NB4 (cell line): Measurements from ENCODE around the gene ARHGAP15.

Experiments used
- DNase-seq: peaks from one replicate; pipeline ENCODE4 v3.0.0; 2010; ENCODE audit warnings: low read depth
- H3K4me3 ChIP-seq: one replicate; pipeline ENCODE4 v1.5.1; 2011; ENCODE audit warnings: mild to moderate bottlenecking, low read depth, low read length, moderate library complexity
- CTCF ChIP-seq: IDR thresholded peaks from one replicate; pipeline ENCODE4 v1.5.1; 2012; ENCODE audit warnings: low read depth, low read length
- MAX ChIP-seq: IDR thresholded peaks from 2 replicates; pipeline ENCODE4 v1.6.1; 2011; ENCODE audit warnings: low read depth, low read length
- MYC ChIP-seq: IDR thresholded peaks from 2 replicates; pipeline ENCODE4 v1.6.1; 2011; ENCODE audit warnings: low read depth, low read length
- POLR2A ChIP-seq: IDR thresholded peaks from 2 replicates; pipeline ENCODE4 v1.6.1; 2011; ENCODE audit warnings: mild to moderate bottlenecking; ENCODE audit not compliant: insufficient read length; ENCODE audit errors: extremely low read depth

ARHGAP15 gene

GRCh38 chr2:143361346-143361745 is 232.1 kb downstream of the ARHGAP15 start:
- DNase-seq = no peak

GRCh38 chr2:143371616-143372015 is 242.4 kb downstream of the ARHGAP15 start:
- no peak overlapping the region for H3K4me3 ChIP-seq
- no peak for TF ChIP-seq MAX
- DNase-seq = no peak

More at GRCh38 chr2:143361346-143361745, 232.1 kb downstream of the ARHGAP15 start:
- TF ChIP-seq MAX = no peak
- TF ChIP-seq POLR2A = no peak
- no peak overlapping the region for H3K4me3 ChIP-seq

GRCh38 chr2:143375384-143375880 is 246.2 kb downstream of the ARHGAP15 start:
- TF ChIP-seq CTCF = no peak
- TF ChIP-seq MAX = no peak
- TF ChIP-seq MYC = no peak
- no peak for DNase-seq
- no peak overlapping the region for H3K4me3 ChIP-seq

GRCh38 chr2:143378996-143379395 is 249.8 kb downstream of the ARHGAP15 start:
- DNase-seq = no peak
- H3K4me3 ChIP-seq = no peak overlapping the region
- TF ChIP-seq MAX = no peak
- no peak for TF ChIP-seq POLR2A
- no peak for TF ChIP-seq CTCF
- TF ChIP-seq MYC = no peak

GRCh38 chr2:143379955-143380354 is 250.7 kb downstream of the ARHGAP15 start:
- TF ChIP-seq POLR2A (no peak), MAX (no peak), MYC (no peak), CTCF (no peak)
- DNase-seq = no peak
- no peak overlapping the region for H3K4me3 ChIP-seq

GRCh38 chr2:143382573-143382972 is 253.4 kb downstream of the ARHGAP15 start:
- DNase-seq = no peak

GRCh38 chr2:143383016-143383415 is 253.8 kb downstream of the ARHGAP15 start:
- no peak for DNase-seq
- TF ChIP-seq CTCF = no peak
- TF ChIP-seq MYC = no peak
- TF ChIP-seq POLR2A = no peak
- TF ChIP-seq MAX = no peak
- H3K4me3 ChIP-seq = no peak overlapping the region

More at GRCh38 chr2:143382573-143382972, 253.4 kb downstream of the ARHGAP15 start:
- no peak overlapping the region for H3K4me3 ChIP-seq
- no peak for TF ChIP-seq MYC
- TF ChIP-seq POLR2A = no peak
- TF ChIP-seq MAX = no peak
